ENCODE data around the gene HOXC12. TPM values are rescaled to one million over a fixed set of nuclear protein-coding genes. Genes with fewer than 3 reads are reported as not detected.

Gene HOXC12
- total RNA-seq, 4 donors from 2014 or later, result 0.22 to 1.4 TPM; not detected in 2

DNA sequence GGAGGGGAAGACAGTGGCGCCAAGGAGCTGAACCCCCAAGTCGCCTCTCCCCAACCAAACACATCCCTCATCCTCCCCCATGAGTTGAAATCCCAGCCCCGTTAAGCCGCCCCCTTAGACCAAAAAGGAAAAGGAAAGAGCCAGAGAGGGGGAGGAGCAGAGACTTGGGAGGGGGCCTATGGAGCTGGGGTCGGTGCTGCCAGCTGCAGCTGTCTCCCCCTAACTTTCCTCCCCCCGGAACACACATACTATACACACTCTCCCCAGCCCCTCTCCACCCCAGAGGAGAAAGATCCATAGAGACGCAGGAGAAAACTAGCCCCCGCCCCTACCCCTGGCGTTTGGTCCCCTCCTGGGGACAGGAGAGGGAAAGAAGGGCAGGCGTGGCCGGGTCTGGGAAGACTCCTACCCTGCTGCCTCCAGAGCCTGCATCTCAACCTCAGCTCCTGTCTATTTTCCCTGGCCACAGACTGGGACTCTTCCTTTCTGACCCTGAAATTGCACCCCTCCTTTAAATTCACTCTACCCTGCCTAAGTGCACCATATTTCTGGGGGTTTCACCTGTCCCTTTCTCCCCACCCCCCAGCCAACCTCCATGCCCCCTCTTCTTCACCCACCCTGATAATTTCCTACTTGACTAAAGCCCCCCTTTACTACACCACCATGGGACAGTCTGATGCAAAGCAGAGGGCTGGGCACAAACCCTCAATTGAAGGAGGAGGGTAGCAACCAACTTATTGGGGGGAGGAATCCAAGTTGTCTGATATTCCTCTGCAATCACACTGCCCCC, 43.6 kb downstream of the HOXC12 start:
- TF ChIP-seq, protein P1, sequence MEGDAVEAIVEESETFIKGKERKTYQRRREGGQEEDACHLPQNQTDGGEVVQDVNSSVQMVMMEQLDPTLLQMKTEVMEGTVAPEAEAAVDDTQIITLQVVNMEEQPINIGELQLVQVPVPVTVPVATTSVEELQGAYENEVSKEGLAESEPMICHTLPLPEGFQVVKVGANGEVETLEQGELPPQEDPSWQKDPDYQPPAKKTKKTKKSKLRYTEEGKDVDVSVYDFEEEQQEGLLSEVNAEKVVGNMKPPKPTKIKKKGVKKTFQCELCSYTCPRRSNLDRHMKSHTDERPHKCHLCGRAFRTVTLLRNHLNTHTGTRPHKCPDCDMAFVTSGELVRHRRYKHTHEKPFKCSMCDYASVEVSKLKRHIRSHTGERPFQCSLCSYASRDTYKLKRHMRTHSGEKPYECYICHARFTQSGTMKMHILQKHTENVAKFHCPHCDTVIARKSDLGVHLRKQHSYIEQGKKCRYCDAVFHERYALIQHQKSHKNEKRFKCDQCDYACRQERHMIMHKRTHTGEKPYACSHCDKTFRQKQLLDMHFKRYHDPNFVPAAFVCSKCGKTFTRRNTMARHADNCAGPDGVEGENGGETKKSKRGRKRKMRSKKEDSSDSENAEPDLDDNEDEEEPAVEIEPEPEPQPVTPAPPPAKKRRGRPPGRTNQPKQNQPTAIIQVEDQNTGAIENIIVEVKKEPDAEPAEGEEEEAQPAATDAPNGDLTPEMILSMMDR (IDR thresholded peaks at IDR 0.05), result no peak
- no peak for TF ChIP-seq EP300 (IDR thresholded peaks at IDR 0.05)
- no peak for TF ChIP-seq POLR2A (IDR thresholded peaks at IDR 0.05)
- no peaks in the 10 kb centered on the region for H3K9me3 ChIP-seq
- H3K4me1 ChIP-seq, result peaks cover 0 to 90% (median 18%) of the 10 kb centered on the region in 4 donors
- no peak for DNase-seq (ENCODE audit: low spot score in 2 of 2)
- WGBS, 2 donors, result 26 to 27% methylated on average over 11 of the region's 11 CpGs
- H3K27me3 ChIP-seq, result peaks cover 0 to 76% of the 10 kb centered on the region in 2 donors
- peaks cover 0 to 4% (median 0%) of the 10 kb centered on the region in 3 donors for H3K36me3 ChIP-seq
- H3K4me3 ChIP-seq, result peak overlapping the region in 3 of 4 donors; percentile 57 to 83 (median 64)
- H3K27ac ChIP-seq, result peak overlapping the region; percentile 86 to 99 (median 94)

GRCh38 chr12:53998900-53999236, 44.2 kb downstream of the HOXC12 start:
- Histone ChIP-seq H3K36me3 (peaks cover 0 to 4% (median 0%) of the 10 kb centered on the region in 3 donors), H3K9me3 (no peaks in the 10 kb centered on the region), H3K27me3 (peaks cover 0 to 74% of the 10 kb centered on the region in 2 donors), H3K4me3 (peak overlapping the region; percentile 51 to 83 (median 60)), H3K4me1 (peaks cover 0 to 95% (median 18%) of the 10 kb centered on the region in 4 donors), H3K27ac (peak overlapping the region; percentile 86 to 99 (median 94))
- 7 to 9% methylated on average over 13 of the region's 13 CpGs for WGBS, 2 donors
- TF ChIP-seq, protein P1 (IDR thresholded peaks at IDR 0.05), result no peak
- no peak for DNase-seq (ENCODE audit: low spot score in 2 of 2)

DNA sequence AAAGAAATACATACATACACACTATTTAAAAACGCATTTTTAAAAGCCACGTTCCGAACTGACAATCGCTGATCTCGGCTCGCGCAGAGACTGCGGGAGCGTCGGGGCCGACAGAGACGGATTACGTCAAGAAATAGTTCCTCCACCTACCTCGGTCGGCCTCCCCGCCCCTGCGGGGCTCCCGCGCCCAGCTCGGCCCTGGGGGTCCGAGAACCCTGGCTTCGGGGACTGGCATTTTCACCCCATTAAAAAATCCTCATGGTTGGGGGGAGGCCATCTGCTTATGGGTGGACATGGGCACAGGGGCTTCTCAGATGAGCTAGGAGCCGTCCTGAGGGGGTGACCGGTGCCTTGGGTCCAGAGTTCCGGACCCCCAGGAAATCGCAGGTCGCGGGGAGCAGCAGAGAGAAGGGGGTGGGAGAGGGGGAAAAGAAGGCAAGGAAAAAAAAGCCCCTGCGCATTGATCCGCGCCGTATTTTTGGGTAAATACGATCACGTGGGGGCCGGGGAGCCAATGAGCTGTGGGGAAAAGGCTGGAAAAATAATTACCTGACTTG, 44.9 kb downstream of the HOXC12 start:
- Histone ChIP-seq H3K4me1 (peaks cover 0 to 95% (median 13%) of the 10 kb centered on the region in 4 donors), H3K4me3 (peak overlapping the region; percentile 51 to 83 (median 60)), H3K36me3 (peaks cover 0 to 4% (median 0%) of the 10 kb centered on the region in 3 donors), H3K9me3 (no peaks in the 10 kb centered on the region), H3K27me3 (peaks cover 0 to 67% of the 10 kb centered on the region in 2 donors), H3K27ac (peak overlapping the region; percentile 86 to 99 (median 94))
- TF ChIP-seq POLR2A (IDR thresholded peaks at IDR 0.05), result no peak
- TF ChIP-seq EP300 (IDR thresholded peaks at IDR 0.05), result peak in 1 of 2 donors; percentile 61
- peak in 1 of 2 donors; percentile 84 for DNase-seq (ENCODE audit: low spot score in 2 of 2)
- 2% methylated on average over 34 to 35 of the region's 35 CpGs for WGBS, 2 donors

DNA sequence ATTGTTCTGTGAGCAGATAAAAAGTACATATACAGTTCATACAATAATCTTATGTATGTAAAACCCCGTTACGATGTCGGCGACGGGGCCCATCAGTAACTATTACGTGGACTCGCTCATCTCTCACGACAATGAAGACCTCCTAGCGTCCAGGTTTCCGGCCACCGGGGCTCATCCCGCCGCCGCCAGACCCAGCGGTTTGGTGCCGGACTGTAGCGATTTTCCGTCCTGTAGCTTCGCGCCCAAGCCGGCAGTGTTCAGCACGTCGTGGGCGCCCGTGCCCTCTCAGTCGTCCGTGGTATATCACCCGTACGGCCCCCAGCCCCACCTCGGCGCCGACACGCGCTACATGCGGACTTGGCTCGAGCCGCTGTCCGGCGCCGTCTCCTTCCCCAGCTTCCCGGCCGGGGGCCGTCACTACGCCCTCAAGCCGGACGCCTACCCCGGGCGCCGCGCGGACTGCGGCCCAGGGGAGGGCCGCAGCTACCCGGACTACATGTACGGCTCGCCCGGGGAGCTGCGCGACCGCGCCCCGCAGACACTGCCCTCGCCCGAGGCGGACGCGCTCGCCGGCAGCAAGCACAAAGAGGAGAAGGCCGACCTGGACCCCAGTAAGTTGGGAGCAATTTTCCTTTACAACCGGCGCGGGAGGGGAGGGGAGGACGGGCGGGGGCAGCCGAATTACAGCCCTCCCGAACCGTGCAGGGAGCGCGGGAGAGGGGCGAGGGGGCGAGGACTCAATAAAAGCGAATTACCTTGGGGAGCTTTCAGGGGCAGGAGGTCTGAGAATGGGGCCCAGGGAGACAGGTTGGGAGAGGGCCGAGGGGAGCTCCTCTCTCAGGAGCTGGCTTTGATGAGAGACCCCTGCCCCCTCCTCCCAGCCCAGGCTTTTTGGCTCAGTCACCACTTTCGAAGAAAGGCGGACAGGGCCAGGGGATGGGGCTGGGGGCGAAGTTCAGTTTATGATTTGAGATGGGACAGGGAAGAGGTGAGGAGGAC, 45.7 kb downstream of the HOXC12 start, which contains the start of gene HOXC9:
Gene HOXC9 (plus strand): TSS at position 46 of the 999 bp plus-strand sequence. CDS start 28 bp downstream, at position 74.
- H3K4me1 ChIP-seq, result peaks cover 0 to 90% (median 12%) of the 10 kb centered on the region in 4 donors
- peak within 1 kb of the TSS; percentile 51 to 83 (median 60) for H3K4me3 ChIP-seq
- H3K36me3 ChIP-seq, result peaks cover 0 to 4% (median 0%) of the 10 kb centered on the region in 3 donors
- H3K27ac ChIP-seq, result peak within 1 kb of the TSS; percentile 86 to 99 (median 94)
- TF ChIP-seq POLR2A (IDR thresholded peaks at IDR 0.05), result no peak
- peak in 1 of 2 donors; percentile 42 for TF ChIP-seq EP300 (IDR thresholded peaks at IDR 0.05)
- TF ChIP-seq, protein P1 (IDR thresholded peaks at IDR 0.05), result peak in 1 of 5 experiments; percentile 12
- H3K9me3 ChIP-seq, result no peaks in the 10 kb centered on the region
- 2 to 4% methylated on average over 64 to 68 of the region's 87 CpGs for WGBS, 2 donors
- H3K27me3 ChIP-seq, result peaks cover 0 to 65% of the 10 kb centered on the region in 2 donors
- DNase-seq (ENCODE audit: low spot score in 2 of 2), result no peak
